HepG2 (cell line): ENCODE results near the gene SLC25A17. TPM values are rescaled to one million over a fixed set of nuclear protein-coding genes. Genes with fewer than 3 reads are reported as not detected.

Experiments used
- ATAC-seq: fragments of 200-7000 bp; cut with Tn5 transposase; 3 replicates; pipeline ENCODE4 v1.9.1; 2020; ENCODE audit warnings: mild to moderate bottlenecking, moderate library complexity
- BruUV-seq: library from RNA; stranded (reverse); fragments of 400-500 nt; replicated peaks from 2 replicates; lab custom pipeline; 2021; lab: Mats Ljungman, UMichigan
- CTCF ChIA-PET: fragments of 300-600 bp; formaldehyde crosslinking; extraction: SDS; loops from one replicate; lab custom pipeline; 2021; ENCODE audit warnings: low total read pairs, inconsistent platforms, low intra/inter-chr PET ratio; lab: Yijun Ruan, JAX
- POLR2A ChIA-PET: fragments of 350-600 bp; sonication (Branson Sonifier 250); formaldehyde crosslinking; loops from one replicate; lab custom pipeline; 2020; ENCODE audit warnings: antibody characterized with exemption, inconsistent platforms; lab: Yijun Ruan, JAX
- DNase-seq: peaks from one replicate; pipeline ENCODE4 v3.0.0-alpha.2; 2015; ENCODE audit warnings: low spot score
- FAIRE-seq: peaks from 3 replicates; lab custom pipeline; 2011; peaks lifted over from hg19 to GRCh38; lab: Jason Lieb, UNC
- H2AFZ ChIP-seq: one replicate; pipeline ENCODE4 v1.6.1; 2011; ENCODE audit warnings: low read length, inconsistent platforms
- H3K27ac ChIP-seq: fragments of 300-600 bp; 3 replicates; pipeline ENCODE4 v1.8.0; 2011; ENCODE audit warnings: mixed run types, mild to moderate bottlenecking, mixed read lengths, low read length, inconsistent platforms; ENCODE audit not compliant: insufficient read depth; ENCODE audit errors: extremely low read length
- H3K27me3 ChIP-seq, 2 experiments: fragments of 200-600 bp in 1 of 2; 2 replicates in 1 of 2; 3 replicates in 1 of 2; pipeline versions ENCODE4 v1.6.0 to v1.8.0; 2011; ENCODE audit warnings: low read length in 2 of 2, mild to moderate bottlenecking in 2 of 2, moderate library complexity in 2 of 2, inconsistent platforms in 1 of 2; ENCODE audit not compliant: insufficient read depth in 2 of 2, control insufficient read depth in 1 of 2
- H3K36me3 ChIP-seq, 2 experiments: fragments of 200-600 bp in 1 of 2; replicated peaks in 1 of 2; 2 replicates in 1 of 2; 3 replicates in 1 of 2; pipeline versions ENCODE4 v1.5.1 to v1.8.0; 2011; ENCODE audit warnings: low read length in 2 of 2, inconsistent platforms in 1 of 2; ENCODE audit not compliant: insufficient read depth in 2 of 2, control insufficient read depth in 1 of 2
- H3K4me1 ChIP-seq: 2 replicates; pipeline ENCODE4 v1.5.1; 2012; ENCODE audit warnings: low read length, inconsistent platforms; ENCODE audit not compliant: insufficient read depth
- H3K4me2 ChIP-seq: 2 replicates; pipeline ENCODE4 v1.6.0; 2011; ENCODE audit warnings: low read depth, low read length, inconsistent platforms
- H3K4me3 ChIP-seq, 3 experiments: fragments of 200-600 bp in 1 of 3; sonication (generic), shearing (Covaris generic) in 1 of 3; replicated peaks in 1 of 3; 2 replicates each; pipeline ENCODE4 v1.5.1; 2011 to 2016; ENCODE audit warnings: low read length in 3 of 3, inconsistent platforms in 2 of 3, low read depth in 2 of 3, mild to moderate bottlenecking in 2 of 3, control low read depth in 1 of 3, mixed read lengths in 1 of 3; ENCODE audit not compliant: insufficient read depth in 1 of 3
- H3K79me2 ChIP-seq: one replicate; pipeline ENCODE4 v1.6.1; 2011; ENCODE audit warnings: low read length, inconsistent platforms; ENCODE audit not compliant: insufficient read depth
- H3K9ac ChIP-seq: 2 replicates; pipeline ENCODE4 v1.6.0; 2011; ENCODE audit warnings: mild to moderate bottlenecking, low read depth, low read length, inconsistent platforms; ENCODE audit not compliant: insufficient read depth
- H3K9me3 ChIP-seq: 2 replicates; pipeline ENCODE4 v1.5.1; 2012; ENCODE audit warnings: mild to moderate bottlenecking, low read length
- H4K20me1 ChIP-seq: 2 replicates; pipeline ENCODE4 v1.6.0; 2011; ENCODE audit warnings: inconsistent platforms, mild to moderate bottlenecking, low read length, moderate library complexity; ENCODE audit not compliant: insufficient read depth
- DDIT3 ChIP-seq: sonication (generic); formaldehyde crosslinking; IDR thresholded peaks from 2 replicates; pipeline ENCODE4 v1.4.0; 2020; ENCODE audit warnings: mild to moderate bottlenecking, missing genetic modification reagents
- GATAD2A ChIP-seq: IDR thresholded peaks from 2 replicates; pipeline ENCODE4 v1.6.1; 2016
- MAZ ChIP-seq, 2 experiments: sonication (generic) in 1 of 2; formaldehyde crosslinking in 1 of 2; IDR thresholded peaks; 2 replicates each; pipeline versions ENCODE4 v1.5.0 to v1.6.1; 2012 to 2020; ENCODE audit warnings: low read depth in 2 of 2, mild to moderate bottlenecking in 2 of 2, borderline replicate concordance in 1 of 2, improper control_type of control experiment in 1 of 2, low read length in 1 of 2, missing genetic modification reagents in 1 of 2, moderate library complexity in 1 of 2
- NCOR1 ChIP-seq: fragments of 200-600 bp; sonication (generic); IDR thresholded peaks from 2 replicates; pipeline ENCODE4 v1.7.0; 2017; ENCODE audit warnings: antibody characterized with exemption, low read length, borderline replicate concordance
- NFE2 ChIP-seq: sonication (generic); formaldehyde crosslinking; IDR thresholded peaks from 2 replicates; pipeline ENCODE4 v1.4.0; 2020; ENCODE audit warnings: missing genetic modification reagents
- ONECUT2 ChIP-seq: sonication (generic); formaldehyde crosslinking; IDR thresholded peaks from 2 replicates; pipeline ENCODE4 v1.4.0; 2020; ENCODE audit warnings: missing genetic modification reagents
- PHF8 ChIP-seq: sonication (generic); formaldehyde crosslinking; IDR thresholded peaks from 2 replicates; pipeline ENCODE4 v1.5.0; 2020; ENCODE audit warnings: missing genetic modification reagents
- SMYD3 ChIP-seq: sonication (generic); formaldehyde crosslinking; IDR thresholded peaks from 2 replicates; pipeline ENCODE4 v1.8.1; 2023; ENCODE audit warnings: mild to moderate bottlenecking, missing genetic modification reagents
- UBTF ChIP-seq: sonication (generic); formaldehyde crosslinking; IDR thresholded peaks from 2 replicates; pipeline ENCODE4 v1.4.0; 2020; ENCODE audit warnings: mild to moderate bottlenecking, missing genetic modification reagents
- ZGPAT ChIP-seq: IDR thresholded peaks from 2 replicates; pipeline ENCODE4 v1.6.1; 2016; ENCODE audit warnings: mild to moderate bottlenecking
- ZNF362 ChIP-seq: sonication (generic); formaldehyde crosslinking; IDR thresholded peaks from 2 replicates; pipeline ENCODE4 v1.4.0; 2020; ENCODE audit warnings: missing genetic modification reagents, mild to moderate bottlenecking, borderline replicate concordance
- ZNF605 ChIP-seq: sonication (generic); formaldehyde crosslinking; IDR thresholded peaks from 2 replicates; pipeline ENCODE4 v1.8.0; 2022; ENCODE audit warnings: mild to moderate bottlenecking, missing genetic modification reagents
- ZNF766 ChIP-seq: sonication (generic); formaldehyde crosslinking; IDR thresholded peaks from 2 replicates; pipeline ENCODE4 v1.5.0; 2020; ENCODE audit warnings: missing genetic modification reagents, borderline replicate concordance
- WGBS: methylation state at CpG from one replicate; pipeline ENCODE4 v1.1.6; 2017; ENCODE audit warnings: low lambda C conversion rate; 5-methylcytosine and 5-hydroxymethylcytosine counted together
- in situ Hi-C: cut with HindIII; loops from 2 replicates; pipeline ENCODE4 v1.10.0; 2017; ENCODE audit warnings: low pct_unique_long_range_greater_than_20kb; ENCODE audit not compliant: extremely low pct_ligation_motif_present
- intact Hi-C: fragments of 100-400 bp; cut with micrococcal nuclease; formaldehyde crosslinking; loops from one replicate; pipeline ENCODE4 v1.10.0; 2022; ENCODE audit not compliant: unreplicated experiment
- polyA plus RNA-seq, 8 experiments: library from polyadenylated mRNA; depleted of rRNA in 3 of 8; stranded (reverse) in 7 of 8; unstranded in 1 of 8; fragments of >200 nt; fragmentation: Illumina TruSeq in 4 of 8; extraction: Trizol in 4 of 8; gene quantifications; 2 replicates each; pipeline versions ENCODE4 v1.2.1 to v1.2.3, GENCODE V29; 2011 to 2016; ENCODE audit warnings: low read depth in 4 of 8, missing spikeins in 1 of 8, mixed read lengths in 1 of 8; ENCODE audit not compliant: insufficient read depth in 1 of 8
- total RNA-seq, 5 experiments: library from RNA; depleted of rRNA; stranded (reverse); fragments of >200 nt; fragmentation: Illumina TruSeq; extraction: Trizol; gene quantifications; 2 replicates each; pipeline ENCODE4 v1.2.3, GENCODE V29; 2016; ENCODE audit warnings: low read depth in 1 of 5

The SLC25A17 gene
- total and polyA plus RNA-seq, 2 of the 13 experiments (the other 11 are each of a cell fraction or from before 2014, with no cell fraction given), result 15.7 to 27.9 TPM

- no TSS peak for BruUV-seq
- Histone ChIP-seq H3K79me2 (peaks cover 17% of the 10 kb centered on the region), H3K4me1 (peaks cover 34% of the 10 kb centered on the region), H3K4me2 (0 out of 2 replicates have a peak overlapping the region, but pooled peaks have one; percentile 9), H3K4me3 (no peak overlapping the region), H3K27ac (peak overlapping the region; percentile 48), H3K36me3 (no peaks in the 10 kb centered on the region; a peak in 1 of 5 replicates), H2AFZ (no peak overlapping the region), H3K9me3 (no peaks in the 10 kb centered on the region), H3K9ac (no peak overlapping the region), H4K20me1 (no peaks in the 10 kb centered on the region), H3K27me3 (no peaks in the 10 kb centered on the region)
- intact Hi-C loops (no loop called here), in situ Hi-C loops (no loop called here)
- FAIRE-seq (no peak), DNase-seq (no peak), ATAC-seq (peak; percentile 58)
- POLR2A ChIA-PET, result interaction anchor here (3.3 kb wide), 1 partner anchor 10 kb away, joined by 18 read pairs; the partner anchor contains the start of genes ST13 and XPNPEP3
- no peak for TF ChIP-seq PHF8
- peak; percentile 55; the same call in 1 of the 2 replicates for TF ChIP-seq ONECUT2 (CRISPR knock-in tag)
- WGBS, result 35% methylated on average over 2 of the region's 2 CpGs
- CTCF ChIA-PET, result no interaction called here
Observed at GRCh38 chr22:40867109-40867508, 48.0 kb upstream of the SLC25A17 start.

GRCh38 chr22:40862537-40862936, 43.4 kb upstream of the SLC25A17 start:
- Histone ChIP-seq H3K9me3 (no peaks in the 10 kb centered on the region), H3K4me3 (no peak overlapping the region), H3K4me1 (peaks cover 34% of the 10 kb centered on the region), H3K27ac (no peak overlapping the region), H3K36me3 (peaks cover 0 to 6% of the 10 kb centered on the region in 2 experiments; a peak in 2 of 5 replicates), H3K27me3 (no peaks in the 10 kb centered on the region; a peak in 1 of 5 replicates), H3K9ac (no peak overlapping the region), H4K20me1 (no peaks in the 10 kb centered on the region)
- FAIRE-seq (no peak), DNase-seq (no peak)
- intact Hi-C loops (no loop called here), in situ Hi-C loops (no loop called here)
- CTCF ChIA-PET, result no interaction called here
- BruUV-seq, result no TSS peak
- TF ChIP-seq ZNF766 (CRISPR knock-in tag), result no peak
- TF ChIP-seq ZNF362 (CRISPR knock-in tag), result no peak
- TF ChIP-seq MAZ (IDR thresholded peaks at IDR 0.05; ENCODE audit: borderline replicate concordance, low read depth, low read length), result no peak
- TF ChIP-seq MAZ (CRISPR knock-in tag; IDR thresholded peaks at IDR 0.05; ENCODE audit: low read depth), result no peak
- no peak for TF ChIP-seq NCOR1
- no peak for TF ChIP-seq DDIT3 (CRISPR knock-in tag)
- TF ChIP-seq GATAD2A, result no peak
- no peak for TF ChIP-seq ZGPAT (CRISPR knock-in tag)
- TF ChIP-seq NFE2 (CRISPR knock-in tag), result no peak
- TF ChIP-seq UBTF (CRISPR knock-in tag), result no peak
- no peak for TF ChIP-seq ZNF605 (CRISPR knock-in tag)
- TF ChIP-seq SMYD3 (CRISPR knock-in tag), result no peak
- TF ChIP-seq, all 625 proteins: peak for 0
- POLR2A ChIA-PET, result no interaction called here
- no peak for ATAC-seq
- Histone ChIP-seq H2AFZ (no peak overlapping the region), H3K79me2 (peaks cover 46% of the 10 kb centered on the region), H3K4me2 (no peak overlapping the region)
- WGBS, result 95% methylated on average over 2 of the region's 2 CpGs
